GM12878 (cell line): ENCODE data around the gene ARL2.

Experiments used
- EP300 ChIP-seq, 2 experiments: fragments of 150-350 bp in 1 of 2; IDR thresholded peaks; 2 replicates each; pipeline ENCODE4 v1.6.1; 2011 to 2012; ENCODE audit warnings: low read depth in 2 of 2, low read length in 2 of 2, borderline replicate concordance in 1 of 2, improper control_type of control experiment in 1 of 2, inconsistent platforms in 1 of 2; ENCODE audit not compliant: control insufficient read depth in 1 of 2
- SMC3 ChIP-seq: IDR thresholded peaks from 2 replicates; pipeline ENCODE4 v1.6.1; 2011; ENCODE audit warnings: low read length, improper control_type of control experiment, borderline replicate concordance

DNA sequence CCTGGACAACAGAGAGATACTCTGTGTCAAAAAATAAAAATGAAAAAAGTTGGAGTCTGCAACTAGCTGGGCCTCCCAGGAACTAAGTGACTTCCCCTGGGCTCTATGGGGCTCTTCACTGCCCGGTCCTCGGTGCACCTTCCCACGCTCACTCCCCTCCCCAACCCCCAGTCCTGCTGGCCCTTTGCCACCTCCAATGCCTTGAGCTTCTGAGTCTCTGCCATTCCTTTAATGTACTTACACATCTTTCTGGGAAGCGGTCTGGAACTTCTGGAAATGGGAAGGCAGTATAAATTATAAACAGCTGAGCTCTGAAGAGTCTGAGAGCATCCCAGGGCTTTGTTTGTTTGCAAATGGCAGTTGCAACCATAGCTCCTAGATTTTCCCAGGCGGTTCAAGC, 11.3 kb upstream of the ARL2 start:
- TF ChIP-seq EP300 (IDR thresholded peaks at IDR 0.05; ENCODE audit: borderline replicate concordance in 1 of 2, control insufficient read depth in 1 of 2, low read depth in 2 of 2, low read length in 2 of 2) (no peak), SMC3 (no peak)
